Bronchial epithelial cell (primary cell): Measurements from ENCODE around the gene CAMK2D. TPM values are rescaled to one million over a fixed set of nuclear protein-coding genes. Genes with fewer than 3 reads are reported as not detected.

ENCODE experiments used
- DNase-seq: peaks from one replicate; pipeline ENCODE4 v3.0.0-alpha.2; 2010; ENCODE audit warnings: low read depth
- FAIRE-seq: peaks from 2 replicates; lab custom pipeline; 2011; peaks lifted over from hg19 to GRCh38; lab: Jason Lieb, UNC
- H3K27me3 ChIP-seq: 2 replicates; pipeline ENCODE4 v1.5.1; 2011; ENCODE audit warnings: low read length; ENCODE audit not compliant: control insufficient read depth, insufficient read depth
- H3K36me3 ChIP-seq: 2 replicates; pipeline ENCODE4 v1.5.1; 2011; ENCODE audit warnings: low read length; ENCODE audit not compliant: control insufficient read depth, insufficient read depth
- H3K4me3 ChIP-seq: 2 replicates; pipeline ENCODE4 v1.5.1; 2011; ENCODE audit warnings: mild to moderate bottlenecking, low read depth, low read length, control low read depth
- CTCF ChIP-seq: IDR thresholded peaks from 2 replicates; pipeline ENCODE4 v1.5.1; 2011; ENCODE audit warnings: mild to moderate bottlenecking, moderate library complexity, low read length, control low read depth, inconsistent platforms; ENCODE audit not compliant: insufficient read depth, severe bottlenecking
- total RNA-seq: library from RNA; depleted of rRNA; stranded (reverse); fragments of >200 nt; gene quantifications from 2 replicates; pipeline ENCODE4 v1.2.1, GENCODE V29; 2014

CAMK2D gene
- total RNA-seq, 1 donor from 2014 or later, result 50.8 TPM

- Histone ChIP-seq H3K36me3 (no peaks in the 10 kb centered on the region), H3K27me3 (no peaks in the 10 kb centered on the region), H3K4me3 (no peak overlapping the region)
- FAIRE-seq (no peak), DNase-seq (no peak)
- TF ChIP-seq CTCF, result no peak
Measured at GRCh38 chr4:113730467-113731216, 30.9 kb downstream of the CAMK2D start.

DNA sequence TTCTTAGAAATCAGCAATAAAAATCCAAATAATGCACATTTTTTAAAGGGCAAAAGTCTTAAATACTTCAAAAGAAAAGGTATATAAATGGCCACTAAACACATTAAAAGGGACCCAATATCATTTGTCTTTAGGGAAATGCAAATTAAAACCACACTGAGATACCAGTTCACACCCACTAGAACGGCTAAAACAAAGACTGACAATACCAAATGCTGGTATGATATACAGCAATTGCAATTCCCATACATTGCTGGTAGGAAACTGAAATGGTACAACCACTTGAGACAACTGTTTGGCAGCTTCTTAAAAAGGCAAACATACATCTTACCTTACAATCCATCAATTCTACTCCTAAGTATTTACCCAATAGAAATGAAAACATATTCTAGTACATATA is 33.7 kb downstream of the CAMK2D start:
- FAIRE-seq, result no peak
- Histone ChIP-seq H3K27me3 (no peaks in the 10 kb centered on the region), H3K36me3 (no peaks in the 10 kb centered on the region), H3K4me3 (no peak overlapping the region)
- TF ChIP-seq CTCF, result no peak
- DNase-seq, result no peak

DNA sequence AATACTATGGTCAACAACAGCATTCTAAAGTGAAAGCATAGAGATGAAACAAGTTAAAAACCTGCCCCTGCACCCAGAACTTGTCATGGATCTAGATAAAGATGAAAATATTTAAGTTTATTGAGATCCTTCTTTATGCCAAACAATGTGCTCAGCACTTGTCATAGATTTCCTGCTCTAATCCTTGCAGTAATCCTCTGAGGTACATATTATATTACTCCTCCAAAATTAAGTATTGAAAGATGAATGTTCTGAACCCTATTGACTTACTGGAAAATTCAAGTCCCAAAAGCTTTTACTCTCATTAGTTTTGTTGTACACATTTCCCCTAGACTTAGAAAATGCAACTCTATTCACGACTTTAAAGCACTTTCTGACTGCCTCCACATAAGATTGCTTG is 35.6 kb downstream of the CAMK2D start:
- no peak for TF ChIP-seq CTCF
- Histone ChIP-seq H3K36me3 (no peaks in the 10 kb centered on the region), H3K4me3 (no peak overlapping the region), H3K27me3 (no peaks in the 10 kb centered on the region)
- FAIRE-seq (no peak), DNase-seq (no peak)

GRCh38 chr4:113718252-113718651 is 43.3 kb downstream of the CAMK2D start:
- Histone ChIP-seq H3K36me3 (no peaks in the 10 kb centered on the region), H3K4me3 (no peak overlapping the region), H3K27me3 (no peaks in the 10 kb centered on the region)
- FAIRE-seq, result no peak
- TF ChIP-seq CTCF, result no peak
- no peak for DNase-seq

- FAIRE-seq (no peak), DNase-seq (no peak)
- Histone ChIP-seq H3K36me3 (no peaks in the 10 kb centered on the region), H3K4me3 (no peak overlapping the region), H3K27me3 (no peaks in the 10 kb centered on the region)
- no peak for TF ChIP-seq CTCF
Measured at GRCh38 chr4:113711883-113712662, 49.5 kb downstream of the CAMK2D start.
